SK-N-MC (cell line): Measurements from ENCODE around the gene SLC4A3.

Experiments used
- EZH2 ChIP-seq: fragments of 200-600 bp; sonication (generic); IDR thresholded peaks from one replicate; pipeline ENCODE4 v1.6.1; 2017; ENCODE audit warnings: antibody characterized with exemption
- FOXP2 ChIP-seq: optimal IDR thresholded peaks from 2 replicates; pipeline ENCODE3; 2011; ENCODE audit warnings: mild to moderate bottlenecking, moderate library complexity; ENCODE audit not compliant: insufficient read depth; ENCODE audit errors: extremely low read length, control extremely low read depth
- POLR2AphosphoS5 ChIP-seq: IDR thresholded peaks from 2 replicates; pipeline ENCODE4 v1.6.1; 2012; ENCODE audit warnings: mild to moderate bottlenecking, low read depth, low read length, borderline replicate concordance

GRCh38 chr2:219658196-219658846 is 30.9 kb downstream of the SLC4A3 start:
- TF ChIP-seq POLR2AphosphoS5: no peak
- TF ChIP-seq EZH2: no peak
- TF ChIP-seq FOXP2: no peak
